HG02852 (cell line): ENCODE data around the gene GLYR1.
"Not testable (repeated sequence)": the region's sequence is repeated elsewhere in the genome, so short reads cannot be mapped to it uniquely, and the experiment has no call there.

ENCODE experiments used
- ATAC-seq: cut with Tn5 transposase; IDR thresholded peaks from one replicate; pipeline ENCODE4 v1.9.1; 2021; ENCODE audit warnings: mild to moderate bottlenecking, moderate library complexity; ENCODE audit not compliant: unreplicated experiment

GLYR1 gene

DNA sequence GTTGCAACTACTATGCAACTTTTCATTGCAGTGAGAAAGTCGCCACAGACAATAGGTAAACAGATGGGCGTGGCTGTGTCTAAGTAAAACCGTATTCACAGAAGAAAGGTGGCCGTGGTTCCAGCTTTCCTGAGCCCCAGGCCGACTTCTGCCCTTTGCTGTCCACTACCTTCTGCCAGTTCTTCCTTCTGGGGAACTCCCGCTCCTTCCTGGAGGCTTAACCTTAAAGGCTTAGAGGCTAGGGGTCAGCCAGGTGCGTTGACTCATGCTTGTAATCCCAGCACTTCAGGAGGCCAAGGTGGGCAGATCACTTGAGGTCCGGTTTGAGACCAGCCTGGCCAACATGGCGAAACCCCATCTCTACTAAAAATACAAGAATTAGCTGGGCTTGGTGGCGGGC is 56.8 kb downstream of the GLYR1 start:
- no peak for ATAC-seq

DNA sequence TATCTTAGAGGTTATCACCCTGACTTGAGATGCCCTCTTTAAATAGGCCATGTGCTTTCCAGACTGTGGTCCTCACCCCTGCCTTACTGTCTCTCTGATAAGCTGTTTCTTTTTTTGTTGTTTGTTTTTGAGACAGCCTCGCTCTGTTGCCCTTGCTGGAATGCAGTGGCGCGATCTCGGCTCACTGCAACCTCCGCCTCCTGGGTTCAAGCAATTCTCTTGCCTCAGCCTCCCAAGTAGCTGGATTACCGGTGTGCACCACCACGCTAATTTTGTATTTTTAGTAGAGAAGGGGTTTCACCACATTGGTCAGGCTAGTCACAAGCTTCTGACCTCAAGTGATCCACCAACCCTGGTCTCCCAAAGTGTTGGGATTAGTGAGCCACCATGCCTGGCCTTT is 58.2 kb downstream of the GLYR1 start:
- no peak for ATAC-seq

DNA sequence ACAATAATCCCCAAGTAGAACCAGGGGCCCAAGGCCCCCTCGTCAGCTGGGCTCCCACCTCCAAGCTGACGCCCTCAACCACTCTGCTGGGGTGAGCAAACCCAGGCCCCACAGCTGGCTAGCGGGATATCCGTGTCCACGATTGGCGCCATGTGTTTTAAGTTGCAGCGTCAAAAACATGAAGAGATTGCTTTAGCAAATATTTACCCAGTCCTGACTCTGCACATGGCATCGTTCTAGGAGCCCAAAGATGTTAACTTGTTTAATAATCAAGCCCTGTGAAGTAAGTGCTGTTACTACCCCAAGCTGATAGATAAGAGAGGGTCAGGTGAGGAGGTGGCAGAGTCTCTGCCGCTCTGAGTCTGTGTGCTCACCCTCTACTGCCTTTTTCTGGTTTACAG is 58.6 kb downstream of the GLYR1 start:
- no peak for ATAC-seq

DNA sequence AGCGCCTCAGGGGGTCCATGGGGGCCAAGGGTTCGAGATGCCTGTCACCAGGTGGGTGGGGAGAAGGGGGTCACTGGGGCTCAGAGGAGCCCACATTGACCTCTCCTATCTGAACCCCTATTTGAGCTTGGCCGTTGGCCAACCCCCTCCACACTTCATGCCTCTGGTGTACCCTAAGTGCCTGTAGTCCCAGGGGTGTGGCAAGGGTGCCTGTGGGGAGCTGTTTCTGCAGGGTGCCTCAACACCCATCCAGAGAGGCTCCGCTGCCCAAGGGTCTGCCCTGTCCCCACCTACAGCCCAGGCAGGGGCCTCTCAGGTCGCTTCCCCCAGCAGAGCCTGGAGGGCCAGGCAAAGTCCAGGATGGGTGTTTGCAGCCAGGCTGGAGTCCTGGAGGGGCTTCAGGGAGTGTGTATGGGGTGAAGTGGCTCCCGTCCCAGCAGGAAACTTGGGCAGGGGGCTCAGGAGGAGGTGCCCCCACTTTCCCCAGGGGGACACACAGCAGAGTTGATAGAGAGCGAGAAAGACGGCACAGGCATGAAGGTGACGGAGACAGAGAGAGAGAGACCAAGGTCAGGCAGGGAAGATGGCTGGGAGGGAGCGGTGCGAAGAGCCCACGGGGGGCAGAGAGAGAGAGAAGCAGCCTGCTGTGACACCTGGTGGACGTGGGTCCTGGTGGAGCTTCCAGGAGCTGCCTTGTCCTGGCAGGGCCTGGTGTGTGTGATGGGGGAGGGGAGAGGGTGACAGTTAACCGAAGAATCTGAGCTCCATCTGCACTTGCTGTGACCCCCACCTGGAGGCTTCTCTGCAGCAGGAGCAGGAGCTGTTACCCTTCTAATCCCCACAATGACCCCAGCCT is 59.2 kb downstream of the GLYR1 start, which contains the start of gene SEPTIN12:
Gene SEPTIN12, minus strand, starts transcription at position 719 of the 856 bp plus-strand sequence. Its CDS starts 700 bp downstream, at position 19.
- no peak for ATAC-seq

DNA sequence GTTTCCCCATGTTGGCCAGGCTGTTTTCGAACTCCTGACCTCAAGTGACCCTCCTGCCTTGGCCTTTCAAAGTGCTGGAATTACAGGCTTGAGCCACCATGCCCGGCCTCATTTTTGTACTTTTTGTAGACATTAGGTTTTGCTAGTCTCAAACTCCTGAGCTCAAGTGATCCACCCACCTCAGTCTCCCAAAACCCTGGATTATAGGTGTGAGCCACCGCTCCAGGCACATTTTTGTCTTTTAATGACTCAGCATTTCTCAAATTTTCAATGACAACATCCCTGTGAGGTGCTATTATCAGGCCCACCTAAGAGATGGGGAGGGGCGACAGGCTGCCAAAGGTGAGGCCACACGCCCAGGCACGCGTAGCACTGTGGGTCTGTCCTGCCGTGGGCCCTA is 60.0 kb downstream of the GLYR1 start:
- ATAC-seq = no peak

DNA sequence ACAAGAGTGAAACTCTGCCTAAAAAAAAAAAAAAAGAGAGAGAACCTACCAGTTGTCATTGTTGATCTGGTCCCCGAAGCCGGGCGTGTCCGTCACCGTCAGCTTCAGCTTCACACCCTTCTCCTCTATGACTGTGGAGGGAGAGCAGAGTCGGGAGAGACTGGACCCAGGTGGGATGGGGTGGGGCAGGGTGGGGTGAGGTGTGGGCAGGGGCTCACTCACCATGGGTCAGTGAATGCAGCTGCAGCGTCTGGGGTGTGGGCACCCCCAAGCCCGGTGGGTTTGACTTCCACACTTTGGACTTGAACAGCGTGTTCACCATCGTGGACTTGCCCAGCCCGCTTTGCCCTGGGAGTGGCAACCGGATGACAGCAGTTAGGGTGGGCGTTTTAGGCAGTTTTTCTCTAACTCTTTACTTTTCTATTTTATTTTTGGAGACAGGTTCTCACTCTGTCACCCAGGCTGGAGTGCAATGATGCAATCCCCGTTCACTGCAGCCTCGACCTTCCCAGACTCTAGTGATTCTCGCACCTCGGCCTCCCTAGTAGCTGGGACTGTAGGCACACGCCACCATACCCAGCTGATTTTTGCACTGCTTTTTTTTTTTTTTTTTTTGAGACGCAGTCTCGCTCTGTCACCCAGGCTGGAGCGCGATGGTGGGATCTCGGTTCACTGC is 61.2 kb downstream of the GLYR1 start:
- ATAC-seq = no peak

DNA sequence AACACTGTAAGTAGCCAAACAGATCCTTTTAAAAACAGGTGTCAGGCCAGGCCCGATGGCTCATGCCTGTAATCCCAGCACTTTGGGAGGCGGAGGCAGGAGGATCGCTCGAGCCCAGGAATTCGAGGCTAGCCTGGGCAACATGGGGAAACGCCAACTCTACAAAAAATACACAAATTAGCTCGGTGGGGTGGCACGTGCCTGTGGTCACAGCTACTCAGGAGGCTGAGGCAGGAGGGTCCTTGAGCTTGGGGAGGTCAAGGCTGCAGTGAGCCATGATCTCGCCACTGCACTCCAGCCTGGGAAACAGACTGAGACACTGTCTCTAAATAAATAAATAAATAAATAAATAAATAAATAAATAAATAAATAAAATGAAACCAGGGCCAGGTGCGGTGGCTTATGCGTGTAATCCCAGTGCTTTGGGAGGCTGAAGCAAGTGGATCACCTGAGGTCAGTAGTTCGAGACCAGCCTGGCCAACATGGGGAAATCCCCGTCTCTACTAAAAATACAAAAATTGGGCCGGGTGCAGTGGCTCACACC is 62.6 kb downstream of the GLYR1 start:
- not testable (repeated sequence) for ATAC-seq

DNA sequence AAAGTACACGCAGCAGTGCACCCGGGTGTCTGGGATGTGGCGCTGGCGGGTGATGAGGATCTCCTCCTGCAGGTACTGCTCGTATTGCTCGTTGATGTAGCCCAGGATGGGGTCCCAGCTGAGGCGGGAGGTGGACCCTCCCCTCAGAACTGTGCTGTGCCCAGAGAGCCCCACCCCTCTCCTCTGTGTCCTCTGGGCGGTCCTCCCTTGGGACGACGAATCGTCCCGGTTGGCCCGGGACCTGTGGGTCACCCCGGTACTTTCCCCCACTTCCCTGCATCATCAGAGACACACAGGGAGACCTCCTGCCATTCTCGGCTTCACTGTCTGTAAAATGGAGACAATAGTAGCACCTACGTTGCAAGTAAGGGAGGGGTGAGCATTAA is 63.1 kb downstream of the GLYR1 start:
- ATAC-seq = no peak

DNA sequence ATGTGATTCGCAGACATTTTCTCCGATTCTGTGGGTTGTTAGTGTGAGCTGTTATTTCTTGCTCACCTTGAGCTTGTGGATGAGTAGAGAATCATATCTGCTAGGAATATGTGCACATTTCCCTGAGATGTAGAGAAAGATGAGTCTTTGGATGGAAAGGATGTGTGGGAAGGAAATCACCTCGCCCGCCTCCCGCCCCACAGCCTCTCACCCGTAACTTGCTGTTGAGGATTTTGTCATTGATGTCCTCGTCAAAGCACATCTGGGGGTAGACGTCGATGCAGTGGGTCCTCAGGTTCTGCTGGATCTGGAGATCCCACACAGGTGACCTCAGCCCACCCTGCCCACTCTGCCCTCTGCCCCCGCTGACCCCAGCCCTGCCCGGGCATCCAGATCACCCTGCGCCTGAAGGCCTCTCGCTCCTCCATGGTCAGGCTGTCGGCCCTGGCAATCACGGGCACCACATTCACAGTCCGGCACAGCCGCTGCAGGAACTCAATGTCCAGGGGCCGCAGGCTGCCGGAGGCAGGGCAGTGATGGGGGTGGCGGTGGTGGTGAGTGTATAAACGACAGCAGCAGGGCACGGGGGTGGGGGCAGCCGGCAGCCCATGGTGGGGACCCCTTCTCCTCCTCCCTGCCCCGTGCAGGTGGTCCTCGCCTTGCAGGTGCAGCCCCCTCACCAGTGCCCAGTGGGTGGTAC is 63.7 kb downstream of the GLYR1 start:
- ATAC-seq = no peak

DNA sequence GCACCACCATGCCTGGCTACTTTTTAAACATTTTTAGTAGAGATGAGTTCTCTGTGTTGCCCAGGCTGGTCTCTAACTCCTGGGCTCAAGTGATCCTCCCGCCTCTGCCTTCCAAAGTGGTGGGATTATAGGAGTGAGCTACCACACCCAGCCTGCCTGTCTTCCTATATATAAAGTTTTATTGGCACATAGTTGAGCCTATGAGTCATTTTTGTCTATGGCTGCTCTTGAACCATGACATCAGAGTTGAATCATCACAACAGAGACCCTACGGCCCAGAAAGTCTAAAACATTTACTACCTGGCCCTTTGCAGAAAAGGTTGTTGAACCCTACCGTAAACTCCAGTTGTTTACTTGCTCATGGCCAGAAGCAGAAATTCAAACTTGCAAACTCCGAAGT is 66.9 kb downstream of the GLYR1 start:
- ATAC-seq = no peak

DNA sequence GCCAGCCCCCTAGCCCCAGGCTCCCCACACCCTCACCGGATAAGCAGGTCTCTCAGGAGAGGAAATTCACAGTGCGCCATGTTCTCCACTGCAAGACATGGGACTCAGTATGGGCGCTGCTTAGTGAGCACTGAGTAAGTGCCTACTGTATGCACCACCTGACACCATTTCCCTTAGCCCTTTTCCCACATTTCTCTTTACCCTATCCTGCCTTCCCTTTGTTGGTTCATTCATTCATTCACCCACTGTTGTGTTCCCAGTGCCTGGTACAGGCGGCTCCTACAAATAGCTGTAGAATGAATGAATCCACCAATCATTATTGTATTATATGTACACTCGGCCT is 69.1 kb downstream of the GLYR1 start:
- ATAC-seq = no peak

DNA sequence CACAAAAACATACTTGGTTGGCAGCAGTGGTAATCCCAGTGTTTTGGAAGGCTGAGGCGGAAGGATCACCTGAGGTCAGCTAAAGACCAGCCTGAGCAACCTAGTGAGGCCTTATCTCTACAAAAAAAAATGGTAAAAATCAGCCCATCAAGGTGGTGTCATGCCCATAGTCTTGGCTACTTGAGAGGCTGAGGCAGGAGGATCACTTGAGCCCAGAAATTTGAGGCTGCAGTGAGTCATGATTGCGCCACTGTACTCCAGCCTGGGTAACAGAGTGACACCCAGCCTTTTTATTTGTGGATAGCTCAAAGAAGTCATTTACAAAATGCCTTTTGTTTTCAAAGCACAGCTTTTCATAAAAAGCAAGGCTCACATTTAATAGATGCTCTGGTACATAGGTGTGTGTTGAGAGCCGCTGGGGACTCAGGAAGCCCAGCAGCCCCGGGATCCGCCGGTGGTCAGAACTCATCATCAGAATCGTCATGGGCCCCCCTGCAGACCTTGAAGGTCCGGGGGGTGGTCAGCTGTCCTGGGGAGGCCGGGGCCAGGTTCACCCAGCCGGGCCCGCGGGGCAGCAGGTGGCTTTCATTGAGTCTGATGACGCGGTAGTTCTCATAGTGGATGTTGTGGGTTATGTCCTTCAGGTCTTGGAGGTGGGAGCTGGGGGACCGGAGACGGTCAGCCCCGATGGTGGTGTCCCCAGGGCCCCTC is 69.6 kb downstream of the GLYR1 start:
- no peak for ATAC-seq

DNA sequence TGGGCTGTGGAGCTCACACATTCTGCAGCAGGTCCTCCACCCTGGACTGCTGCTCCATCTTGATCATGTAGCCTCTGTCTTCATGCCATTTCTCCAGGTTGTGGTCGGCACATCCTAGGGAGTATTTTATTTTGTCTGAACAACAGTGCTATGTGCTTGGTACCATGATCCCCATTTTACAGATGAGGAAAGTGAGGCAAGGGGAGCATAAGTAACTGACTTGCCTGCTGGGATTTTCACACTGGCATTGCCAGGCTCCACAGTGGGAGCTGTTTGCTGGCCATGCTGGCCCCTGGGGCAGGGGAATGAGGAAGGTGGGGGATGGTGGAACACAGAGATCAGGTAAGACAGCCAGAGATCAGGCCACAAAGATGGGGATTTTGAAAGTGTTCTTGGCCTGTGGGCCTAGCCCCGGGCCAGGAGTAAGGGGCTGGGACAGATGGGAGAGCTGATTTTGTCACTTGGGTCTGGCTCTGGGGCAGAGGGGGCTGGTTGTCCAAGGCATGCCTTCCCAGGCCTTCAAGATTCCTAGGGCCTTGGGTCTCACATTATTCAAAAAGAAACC is 70.9 kb downstream of the GLYR1 start:
- no peak for ATAC-seq

DNA sequence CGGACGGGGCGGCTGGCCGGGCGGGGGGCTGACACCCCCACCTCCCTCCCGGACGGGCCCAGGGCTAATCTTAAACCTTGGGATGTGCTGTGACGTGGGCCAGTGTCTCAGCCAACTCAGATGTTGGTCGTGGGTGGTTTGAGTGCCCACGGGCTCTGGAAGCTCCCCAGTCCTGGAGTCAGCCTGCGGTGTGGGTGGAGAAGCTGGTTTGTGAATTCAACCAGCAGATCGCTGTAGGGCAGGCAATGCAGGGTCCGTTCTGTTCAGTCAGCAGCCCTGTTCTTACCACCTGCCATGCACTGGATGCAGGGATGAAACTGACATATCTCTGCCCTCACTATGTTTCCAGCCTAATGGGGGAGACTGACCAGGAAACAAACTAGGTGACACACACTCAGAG is 72.1 kb downstream of the GLYR1 start:
- ATAC-seq = no peak

DNA sequence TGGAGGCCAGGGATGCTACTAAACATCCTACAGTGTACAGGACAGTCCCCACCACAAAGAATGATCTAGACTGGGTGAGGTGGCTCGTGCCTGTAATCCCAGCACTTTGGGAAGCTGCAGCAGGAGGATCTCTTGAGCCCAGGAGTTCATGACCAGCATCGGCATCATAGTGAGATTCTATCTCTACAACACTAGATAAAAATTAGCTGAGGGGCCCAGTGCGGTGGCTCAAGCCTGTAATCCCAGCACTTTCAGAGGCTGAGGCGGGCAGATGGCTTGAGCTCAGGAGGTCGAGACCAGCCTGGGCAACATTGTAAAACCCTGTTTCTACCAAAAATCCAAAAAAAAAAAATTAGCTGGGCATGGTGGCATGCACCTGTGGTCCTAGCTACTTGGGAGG is 74.7 kb downstream of the GLYR1 start:
- ATAC-seq = no peak

DNA sequence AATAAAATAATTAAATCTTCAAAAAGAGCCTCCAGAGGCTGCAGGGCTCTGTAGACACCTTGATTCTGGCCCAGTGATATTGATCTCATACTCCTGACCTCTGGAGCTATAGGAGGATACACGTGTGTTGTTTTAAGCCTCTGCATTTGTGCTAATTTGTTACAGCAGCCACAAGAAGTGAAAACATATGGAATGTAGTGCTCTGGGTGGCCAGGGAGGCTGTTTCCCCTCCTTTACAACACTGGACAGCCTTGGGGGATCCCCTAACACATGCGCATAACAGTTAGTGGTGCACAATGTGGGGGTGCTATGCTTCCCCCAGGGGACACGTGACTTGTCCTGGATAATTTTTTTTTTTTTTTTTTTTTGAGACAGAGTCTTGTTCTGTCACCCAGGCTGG is 75.4 kb downstream of the GLYR1 start:
- ATAC-seq = no peak

DNA sequence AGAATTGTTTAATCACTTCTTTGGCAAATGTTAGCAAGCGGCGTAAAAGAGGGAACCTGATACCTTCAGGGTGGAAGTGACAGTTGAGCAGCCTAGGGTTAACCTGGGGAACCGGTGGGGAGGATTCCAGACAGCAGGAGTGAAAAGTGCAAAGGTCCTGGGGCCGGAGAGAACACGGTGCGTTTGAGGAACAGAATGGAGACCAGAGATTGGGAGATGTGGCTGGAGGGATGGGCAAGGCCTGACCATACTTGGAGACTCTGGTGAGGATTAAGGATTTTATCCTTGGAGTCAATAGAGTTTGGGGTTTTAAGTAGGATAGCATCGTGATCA is 77.8 kb downstream of the GLYR1 start:
- ATAC-seq = no peak

DNA sequence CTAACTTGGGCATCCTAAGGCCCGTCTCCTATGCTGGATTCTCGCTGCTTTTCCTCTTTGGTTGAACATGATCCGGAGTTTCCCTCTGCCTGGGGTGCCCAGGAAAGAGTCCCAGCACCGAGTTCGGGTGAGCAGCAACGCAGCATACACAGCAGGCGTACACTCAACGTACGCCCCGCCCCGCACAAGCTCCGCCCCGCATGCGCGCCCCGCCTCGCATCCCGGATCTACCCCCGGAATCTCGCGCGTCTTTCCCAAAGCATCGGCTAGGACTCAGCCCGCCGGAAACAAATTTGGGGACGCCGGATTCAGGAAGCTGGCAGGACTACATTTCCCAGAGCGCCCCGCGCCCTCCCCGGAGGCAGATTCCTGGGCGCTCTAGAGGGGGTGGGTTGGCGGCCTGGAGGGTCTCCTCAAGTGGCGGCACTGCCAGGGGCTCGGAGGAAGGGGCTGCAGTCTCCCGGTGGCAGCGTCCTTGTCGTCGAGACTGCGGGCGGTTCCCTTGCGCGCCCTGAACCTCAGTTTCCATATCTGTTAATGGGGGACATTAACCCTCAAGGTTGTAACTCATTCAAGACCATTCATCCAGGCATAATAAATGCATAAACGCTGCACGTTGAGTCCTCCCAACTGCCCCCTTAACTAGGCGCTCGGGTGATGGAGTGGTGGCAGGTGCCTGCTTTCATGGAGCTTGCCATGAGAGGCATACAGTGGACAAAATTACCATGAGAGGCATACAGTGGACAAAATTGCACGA is 78.4 kb downstream of the GLYR1 start:
- ATAC-seq = peak; percentile 63

DNA sequence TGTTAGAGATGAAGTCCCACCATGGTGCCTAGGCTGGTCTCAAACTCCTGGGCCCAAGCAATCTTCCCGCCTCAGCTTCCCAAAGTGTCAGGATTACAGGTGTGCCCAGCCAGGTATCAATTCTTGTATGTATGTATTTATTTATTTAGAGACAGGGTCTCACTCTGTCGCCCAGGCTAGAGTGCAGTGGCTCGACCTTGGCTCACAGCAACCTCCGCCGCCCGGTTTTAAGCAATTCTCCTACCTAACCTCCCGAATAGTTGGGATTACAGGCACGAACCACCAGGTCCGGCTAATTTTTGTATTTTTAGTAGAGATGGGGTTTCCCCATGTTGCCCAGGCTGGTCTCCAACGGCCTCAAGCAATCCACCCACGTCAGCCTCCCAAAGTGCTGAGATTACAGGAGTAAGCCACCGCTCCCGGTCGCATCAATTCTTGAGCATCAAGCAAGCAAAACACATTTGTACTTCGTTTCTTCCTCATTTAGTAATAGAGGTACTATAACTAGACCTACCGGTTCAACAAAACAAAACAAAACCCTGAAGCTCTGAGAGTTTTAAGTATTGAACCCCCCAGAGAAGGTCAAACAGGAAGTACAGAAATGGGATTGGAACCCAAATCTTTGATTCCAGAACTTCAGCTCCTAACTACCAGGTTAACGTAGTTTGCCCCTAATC is 79.1 kb downstream of the GLYR1 start:
- no peak for ATAC-seq
